GM12874 (cell line): ENCODE measurements around the gene FSCN2.

Experiments
- CTCF ChIP-seq: IDR thresholded peaks from 2 replicates; pipeline ENCODE4 v1.5.1; 2011; ENCODE audit warnings: low read depth, mild to moderate bottlenecking, control low read depth, low read length, moderate library complexity; ENCODE audit not compliant: insufficient read depth

Gene FSCN2

GRCh38 chr17:81539571-81539900 is 11.4 kb downstream of the FSCN2 start:
- TF ChIP-seq CTCF, result no peak

DNA sequence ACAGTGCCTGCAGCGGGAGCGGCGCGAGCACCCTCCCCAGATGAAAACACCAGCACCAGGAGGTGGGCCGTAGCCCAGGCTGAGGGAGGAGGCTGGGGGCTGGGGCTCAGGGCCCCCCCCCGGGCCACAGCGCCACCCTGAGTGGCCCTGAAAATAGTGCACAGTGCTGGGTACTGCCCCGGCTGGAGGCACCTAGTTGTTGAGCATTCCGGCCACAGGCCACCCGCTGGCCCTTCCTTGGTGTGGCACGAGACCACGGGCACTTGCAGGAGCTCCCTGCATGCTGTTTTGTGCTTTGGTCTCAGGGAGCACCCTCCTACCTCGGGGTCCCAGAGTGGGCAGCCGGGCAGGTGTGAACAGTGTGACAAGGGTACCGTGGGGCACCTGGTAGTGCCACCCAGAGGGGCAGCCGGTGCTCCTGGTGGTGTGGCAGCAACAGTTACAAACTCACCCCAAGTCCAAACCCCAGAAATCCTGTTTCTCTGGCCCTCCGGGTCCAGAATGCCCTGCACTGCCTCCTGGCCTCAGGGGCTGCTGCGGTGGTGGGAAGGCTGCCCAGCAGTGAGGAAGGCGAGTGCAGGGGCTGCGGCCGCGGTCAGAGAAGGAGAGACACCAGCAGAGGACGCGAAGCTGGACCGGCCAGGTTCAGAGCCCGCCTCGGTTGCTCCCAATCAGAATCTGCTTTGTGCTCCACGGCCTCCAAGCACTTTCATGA is 11.9 kb downstream of the FSCN2 start:
- TF ChIP-seq CTCF, result no peak

- no peak for TF ChIP-seq CTCF
Observed at GRCh38 chr17:81540676-81541027, 12.5 kb downstream of the FSCN2 start.

DNA sequence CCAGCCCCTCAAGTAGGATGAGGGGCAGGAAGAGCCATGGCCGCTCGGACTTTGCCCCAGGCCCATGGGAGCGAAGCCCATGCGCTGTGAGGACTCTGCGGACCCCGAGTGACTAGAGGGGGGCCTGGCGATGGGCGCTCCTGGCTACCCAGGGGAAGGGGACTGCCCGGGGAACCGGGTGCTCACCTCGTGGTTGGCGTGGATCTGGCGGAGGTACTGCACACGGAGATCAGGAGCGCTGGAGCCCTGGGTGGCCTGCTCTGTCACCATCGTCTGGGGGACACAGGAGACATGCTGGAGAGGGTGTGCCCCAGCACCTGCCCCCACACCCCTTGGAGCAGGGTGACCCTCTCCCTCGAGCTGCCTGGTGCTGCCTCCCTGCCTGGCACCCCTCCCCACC is 12.9 kb downstream of the FSCN2 start:
- no peak for TF ChIP-seq CTCF

DNA sequence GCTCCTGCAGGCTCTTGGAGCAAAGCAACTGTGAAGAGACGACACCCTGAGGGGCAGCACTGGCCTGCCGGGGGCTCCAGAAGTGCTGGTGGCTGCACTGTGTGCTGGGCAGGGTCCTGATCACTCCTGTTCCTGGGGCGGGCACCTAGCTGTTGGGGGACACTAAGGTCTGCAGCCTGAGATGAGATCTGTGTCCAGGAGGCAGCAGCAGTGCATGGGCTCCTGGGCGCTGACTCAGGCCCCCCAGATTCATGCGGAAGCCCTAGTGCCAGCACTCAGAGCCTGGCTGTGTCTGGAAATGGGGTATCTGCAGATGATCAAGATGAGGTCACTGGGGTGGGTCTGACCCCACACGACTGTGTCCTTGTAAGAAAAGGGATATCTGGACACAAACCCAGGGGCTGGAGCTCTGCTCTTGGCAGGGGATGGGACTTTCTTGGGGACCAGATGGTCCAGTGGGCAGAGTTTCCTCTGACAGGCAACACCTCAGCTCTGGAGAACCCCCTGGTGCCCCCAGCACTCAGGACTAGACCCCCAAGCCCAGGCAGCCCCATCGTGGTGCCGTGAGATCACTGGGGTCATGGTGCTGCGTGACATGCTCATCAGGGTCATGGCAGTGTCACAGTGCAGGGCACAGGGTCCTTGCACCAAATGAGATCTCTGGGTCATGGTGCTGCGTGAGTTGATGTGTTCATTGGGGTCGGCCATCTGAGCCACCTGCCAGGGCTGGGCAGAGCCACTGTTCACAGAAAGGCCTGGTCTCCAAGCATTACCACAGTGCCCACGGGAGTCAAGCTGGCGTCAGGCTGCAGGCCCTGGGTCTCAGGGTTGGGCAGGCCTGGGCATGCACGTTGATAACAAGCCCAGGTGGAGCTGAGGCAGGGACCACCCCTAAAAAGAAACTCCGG is 14.5 kb downstream of the FSCN2 start:
- no peak for TF ChIP-seq CTCF

DNA sequence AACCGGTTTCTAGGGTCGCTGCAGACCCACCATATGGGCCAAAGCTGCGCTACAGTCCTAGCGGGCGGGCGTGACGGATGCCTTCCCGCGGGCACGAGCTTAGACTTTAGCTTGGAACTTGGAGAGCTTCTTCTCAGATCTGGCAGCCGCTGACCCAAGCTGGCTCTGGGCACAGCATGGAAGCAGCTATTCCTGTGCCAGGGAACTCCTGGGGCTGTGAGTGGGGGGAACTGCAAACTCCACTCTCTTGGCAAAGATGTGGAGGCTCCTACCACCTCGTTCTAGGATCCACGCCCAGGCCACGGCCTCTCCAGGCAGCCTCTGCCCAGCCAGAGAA is 15.1 kb downstream of the FSCN2 start:
- no peak for TF ChIP-seq CTCF

DNA sequence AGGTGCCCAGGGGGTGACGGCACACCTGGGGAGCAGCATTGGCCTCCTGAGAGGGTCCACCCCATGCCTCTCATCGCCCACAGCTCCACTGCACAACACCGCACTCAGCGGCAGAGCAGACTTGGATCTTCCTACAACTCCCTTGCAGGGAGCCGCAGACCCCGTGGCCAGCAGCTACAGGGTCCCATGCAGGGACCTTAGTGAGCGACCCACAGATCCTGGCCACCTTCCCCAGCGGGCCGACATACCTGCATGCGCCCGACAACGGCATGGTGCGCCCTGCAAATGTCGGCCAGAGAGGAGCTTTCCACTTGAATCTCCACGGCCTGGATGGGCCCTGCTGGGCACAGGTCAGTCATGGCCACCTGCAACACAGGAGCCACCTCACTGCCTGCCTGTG is 15.6 kb downstream of the FSCN2 start:
- no peak for TF ChIP-seq CTCF
